H9 (cell line): ENCODE data around the gene APC. TPM values are rescaled to one million over a fixed set of nuclear protein-coding genes. Genes with fewer than 3 reads are reported as not detected.

ENCODE experiments used
- DNase-seq: peaks from one replicate; pipeline ENCODE4 v3.0.0-alpha.2; 2017
- H2AFZ ChIP-seq: one replicate; pipeline ENCODE4 v1.6.1; 2013; ENCODE audit warnings: mild to moderate bottlenecking, low read length, control low read depth, moderate library complexity
- H2AK5ac ChIP-seq: 2 replicates; pipeline ENCODE4 v1.6.1; 2013; ENCODE audit warnings: low read length, control low read depth, mixed read lengths; ENCODE audit not compliant: insufficient read length
- H2BK120ac ChIP-seq: one replicate; pipeline ENCODE4 v1.6.1; 2013; ENCODE audit warnings: low read depth, mild to moderate bottlenecking, low read length, control low read depth, inconsistent platforms; ENCODE audit not compliant: poor library complexity, severe bottlenecking
- H2BK12ac ChIP-seq: 2 replicates; pipeline ENCODE4 v1.6.1; 2013; ENCODE audit warnings: low read length, control low read depth, mixed read lengths, low read depth; ENCODE audit not compliant: insufficient read length
- H2BK15ac ChIP-seq: 2 replicates; pipeline ENCODE4 v1.6.1; 2013; ENCODE audit warnings: low read depth, low read length, control low read depth
- H2BK20ac ChIP-seq: one replicate; pipeline ENCODE4 v1.6.1; 2013; ENCODE audit warnings: low read depth, mild to moderate bottlenecking, low read length, control low read depth, inconsistent platforms; ENCODE audit not compliant: poor library complexity, severe bottlenecking
- H2BK5ac ChIP-seq: 2 replicates; pipeline ENCODE4 v1.6.1; 2013; ENCODE audit warnings: low read length, control low read depth, mixed read lengths; ENCODE audit not compliant: insufficient read length
- H3K14ac ChIP-seq: 2 replicates; pipeline ENCODE4 v1.6.1; 2013; ENCODE audit warnings: low read length, control low read depth; ENCODE audit not compliant: insufficient read depth
- H3K18ac ChIP-seq: 2 replicates; pipeline ENCODE4 v1.6.1; 2013; ENCODE audit warnings: low read depth, mild to moderate bottlenecking, mixed read lengths, low read length, control low read depth; ENCODE audit not compliant: insufficient read length
- H3K23ac ChIP-seq: 2 replicates; pipeline ENCODE4 v1.6.1; 2013; ENCODE audit warnings: low read length, control low read depth, mixed read lengths, low read depth; ENCODE audit not compliant: insufficient read length
- H3K23me2 ChIP-seq: 2 replicates; pipeline ENCODE4 v1.6.1; 2013; ENCODE audit warnings: low read depth, mild to moderate bottlenecking, mixed read lengths, low read length, control low read depth; ENCODE audit not compliant: insufficient read length, poor library complexity, severe bottlenecking
- H3K27ac ChIP-seq: 2 replicates; pipeline ENCODE4 v1.5.1; 2013; ENCODE audit warnings: low read length, control low read depth, mixed read lengths, low read depth; ENCODE audit not compliant: insufficient read length
- H3K27me3 ChIP-seq: 2 replicates; pipeline ENCODE4 v1.6.1; 2013; ENCODE audit warnings: low read length, control low read depth, inconsistent platforms; ENCODE audit not compliant: insufficient read depth
- H3K4ac ChIP-seq: 2 replicates; pipeline ENCODE4 v1.6.1; 2013; ENCODE audit warnings: low read depth, mild to moderate bottlenecking, control low read depth, inconsistent platforms, low read length, moderate library complexity
- H3K4me1 ChIP-seq: 2 replicates; pipeline ENCODE4 v1.6.1; 2013; ENCODE audit warnings: low read length, control low read depth, inconsistent platforms; ENCODE audit not compliant: insufficient read depth
- H3K4me2 ChIP-seq: 2 replicates; pipeline ENCODE4 v1.6.1; 2013; ENCODE audit warnings: low read length, control low read depth, mixed read lengths; ENCODE audit not compliant: insufficient read length, insufficient read depth
- H3K56ac ChIP-seq: 2 replicates; pipeline ENCODE4 v1.6.1; 2013; ENCODE audit warnings: low read depth, mild to moderate bottlenecking, mixed read lengths, low read length, control low read depth; ENCODE audit not compliant: insufficient read length
- H3K79me1 ChIP-seq: 2 replicates; pipeline ENCODE4 v1.6.1; 2013; ENCODE audit warnings: low read depth, mild to moderate bottlenecking, moderate library complexity, low read length, control low read depth, inconsistent platforms; ENCODE audit not compliant: insufficient read depth, poor library complexity, severe bottlenecking
- H3K79me2 ChIP-seq: 2 replicates; pipeline ENCODE4 v1.6.1; 2013; ENCODE audit warnings: low read length, control low read depth, inconsistent platforms; ENCODE audit not compliant: insufficient read depth
- H3K9ac ChIP-seq: 2 replicates; pipeline ENCODE4 v1.6.1; 2013; ENCODE audit warnings: low read length, control low read depth, mixed read lengths; ENCODE audit not compliant: insufficient read length; ENCODE audit errors: extremely low read depth
- H3K9me3 ChIP-seq: one replicate; pipeline ENCODE4 v1.6.1; 2013; ENCODE audit warnings: low read depth, low read length, inconsistent platforms; ENCODE audit not compliant: control insufficient read depth
- H3T11ph ChIP-seq: one replicate; pipeline ENCODE4 v1.6.1; 2013; ENCODE audit warnings: mild to moderate bottlenecking, low read length, control low read depth, inconsistent platforms
- H4K20me1 ChIP-seq: one replicate; pipeline ENCODE4 v1.6.1; 2013; ENCODE audit not compliant: control insufficient read depth, insufficient read length, insufficient read depth
- H4K5ac ChIP-seq: 2 replicates; pipeline ENCODE4 v1.6.1; 2013; ENCODE audit warnings: low read depth, mild to moderate bottlenecking, mixed read lengths, low read length, control low read depth; ENCODE audit not compliant: insufficient read length
- H4K8ac ChIP-seq: replicated peaks from 2 replicates; pipeline ENCODE4 v1.6.1; 2013; ENCODE audit warnings: low read length, control low read depth, mixed read lengths, low read depth; ENCODE audit not compliant: insufficient read length
- H4K91ac ChIP-seq: 2 replicates; pipeline ENCODE4 v1.6.1; 2013; ENCODE audit warnings: low read depth, mild to moderate bottlenecking, moderate library complexity, mixed read lengths, low read length, control low read depth; ENCODE audit not compliant: insufficient read length
- H3K27ac Mint-ChIP-seq, 3 experiments: 2 replicates in 2 of 3; 3 replicates in 1 of 3; pipeline ENCODE4 v1.8.0; 2020 to 2021; ENCODE audit warnings: mixed read lengths in 3 of 3, mild to moderate bottlenecking in 1 of 3, moderate library complexity in 1 of 3
- H3K27me3 Mint-ChIP-seq: 2 replicates; pipeline ENCODE4 v1.8.0; 2021; ENCODE audit warnings: low read depth, mild to moderate bottlenecking, moderate library complexity, mixed read lengths
- H3K36me3 Mint-ChIP-seq, 3 experiments: 2 replicates in 2 of 3; 3 replicates in 1 of 3; pipeline ENCODE4 v1.8.0; 2020 to 2021; ENCODE audit warnings: low read depth in 3 of 3, mixed read lengths in 3 of 3; ENCODE audit not compliant: insufficient read depth in 1 of 3
- H3K4me1 Mint-ChIP-seq, 2 experiments: 2 replicates each; pipeline ENCODE4 v1.8.0; 2020; ENCODE audit warnings: mixed read lengths in 2 of 2
- H3K4me3 Mint-ChIP-seq, 2 experiments: 2 replicates in 1 of 2; 3 replicates in 1 of 2; pipeline ENCODE4 v1.8.0; 2020 to 2021; ENCODE audit warnings: mild to moderate bottlenecking in 2 of 2, mixed read lengths in 2 of 2, moderate library complexity in 1 of 2
- H3K9me3 Mint-ChIP-seq, 2 experiments: 2 replicates in 1 of 2; 3 replicates in 1 of 2; pipeline ENCODE4 v1.8.0; 2020; ENCODE audit warnings: mild to moderate bottlenecking in 2 of 2, mixed read lengths in 2 of 2, moderate library complexity in 1 of 2
- WGBS: extraction: QIAGEN DNeasy Blood & Tissue Kit; methylation state at CpG from one replicate; pipeline ENCODE4 v1.1.7; 2013; ENCODE audit warnings: missing lambda C conversion rate, low lambda C conversion rate, mixed read lengths; ENCODE audit not compliant: insufficient read length; ENCODE audit errors: extremely low coverage; 5-methylcytosine and 5-hydroxymethylcytosine counted together
- total RNA-seq: library from RNA; stranded (reverse); gene quantifications from 2 replicates; pipeline ENCODE4 v1.2.1, GENCODE V29; 2021
- TF ChIP-seq, protein P1 (sequence below): fragments of 200-600 bp; sonication (generic); conservative IDR thresholded peaks from 3 replicates; pipeline ENCODE4 v1.8.0; 2021; ENCODE audit warnings: antibody characterized with exemption, mild to moderate bottlenecking

Gene APC
- total RNA-seq, 1 experiment from 2014 or later = 29.3 TPM

DNA sequence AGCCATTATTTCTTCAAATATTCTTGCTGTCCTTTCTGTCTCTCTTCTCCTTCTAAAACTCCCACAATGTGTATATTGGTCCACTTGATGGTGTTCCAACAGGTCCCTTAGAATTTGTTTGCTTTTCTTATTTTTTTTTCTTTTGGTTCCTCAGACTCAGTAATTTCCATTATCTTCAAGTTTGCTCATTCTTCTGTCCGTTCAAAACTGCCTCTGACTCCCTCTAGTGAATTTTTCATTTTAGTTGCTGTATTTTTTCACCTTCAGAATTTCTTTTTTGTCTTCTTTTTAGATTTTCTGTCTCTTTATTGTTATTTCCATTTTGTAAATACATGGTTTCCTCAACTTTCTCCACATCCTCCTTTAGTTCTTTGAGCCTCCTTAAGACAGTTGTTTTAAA lies 117.0 kb downstream of the APC start:
- Histone ChIP-seq H3T11ph (no peak overlapping the region), H2BK12ac (no peak overlapping the region), H3K27me3 (no peaks in the 10 kb centered on the region), H3K9me3 (no peaks in the 10 kb centered on the region), H2BK15ac (no peak overlapping the region), H2BK5ac (no peak overlapping the region), H2AFZ (no peak overlapping the region), H3K4me2 (no peak overlapping the region), H4K8ac (no peak overlapping the region), H3K23me2 (no peaks in the 10 kb centered on the region), H3K56ac (no peak overlapping the region), H3K9ac (no peak overlapping the region), H2AK5ac (no peak overlapping the region), H3K27ac (no peak overlapping the region), H3K4me1 (no peaks in the 10 kb centered on the region), H2BK20ac (no peak overlapping the region), H2BK120ac (no peak overlapping the region), H3K14ac (no peak overlapping the region), H3K79me1 (no peaks in the 10 kb centered on the region), H3K4ac (no peak overlapping the region), H3K18ac (no peak overlapping the region), H4K20me1 (no peaks in the 10 kb centered on the region), H4K91ac (no peak overlapping the region), H4K5ac (no peak overlapping the region), H3K23ac (no peak overlapping the region), H3K79me2 (no peaks in the 10 kb centered on the region)
- H3K27ac Mint-ChIP-seq = no peak overlapping the region
- no CpG with 5 or more reads among the region's 1 CpG for WGBS
- H3K36me3 Mint-ChIP-seq = no peaks in the 10 kb centered on the region
- TF ChIP-seq, protein P1, sequence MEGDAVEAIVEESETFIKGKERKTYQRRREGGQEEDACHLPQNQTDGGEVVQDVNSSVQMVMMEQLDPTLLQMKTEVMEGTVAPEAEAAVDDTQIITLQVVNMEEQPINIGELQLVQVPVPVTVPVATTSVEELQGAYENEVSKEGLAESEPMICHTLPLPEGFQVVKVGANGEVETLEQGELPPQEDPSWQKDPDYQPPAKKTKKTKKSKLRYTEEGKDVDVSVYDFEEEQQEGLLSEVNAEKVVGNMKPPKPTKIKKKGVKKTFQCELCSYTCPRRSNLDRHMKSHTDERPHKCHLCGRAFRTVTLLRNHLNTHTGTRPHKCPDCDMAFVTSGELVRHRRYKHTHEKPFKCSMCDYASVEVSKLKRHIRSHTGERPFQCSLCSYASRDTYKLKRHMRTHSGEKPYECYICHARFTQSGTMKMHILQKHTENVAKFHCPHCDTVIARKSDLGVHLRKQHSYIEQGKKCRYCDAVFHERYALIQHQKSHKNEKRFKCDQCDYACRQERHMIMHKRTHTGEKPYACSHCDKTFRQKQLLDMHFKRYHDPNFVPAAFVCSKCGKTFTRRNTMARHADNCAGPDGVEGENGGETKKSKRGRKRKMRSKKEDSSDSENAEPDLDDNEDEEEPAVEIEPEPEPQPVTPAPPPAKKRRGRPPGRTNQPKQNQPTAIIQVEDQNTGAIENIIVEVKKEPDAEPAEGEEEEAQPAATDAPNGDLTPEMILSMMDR = no peak
- no peak for DNase-seq
- H3K4me3 Mint-ChIP-seq = no peak overlapping the region
- H3K27me3 Mint-ChIP-seq = peaks cover 28% of the 10 kb centered on the region
- H3K4me1 Mint-ChIP-seq = no peaks in the 10 kb centered on the region
- no peaks in the 10 kb centered on the region; a peak in 1 of 5 replicates for H3K9me3 Mint-ChIP-seq
